MM.1S (cell line): ENCODE results near the gene PCCA.

Experiments
- DNase-seq: peaks from one replicate; pipeline ENCODE4 v3.0.0-alpha.2; 2015
- H2AFZ ChIP-seq: fragments of 300-600 bp; sonication (generic); 2 replicates; pipeline ENCODE4 v1.6.0; 2016; ENCODE audit warnings: antibody characterized with exemption, low read length
- H3F3A ChIP-seq: fragments of 300-600 bp; sonication (generic); 2 replicates; pipeline ENCODE4 v1.6.1; 2016; ENCODE audit warnings: mild to moderate bottlenecking, antibody characterized with exemption, low read length, moderate library complexity, mixed read lengths; ENCODE audit not compliant: insufficient read depth
- H3K27ac ChIP-seq: fragments of 300-600 bp; sonication (generic); 2 replicates; pipeline ENCODE4 v1.5.1; 2016; ENCODE audit warnings: mild to moderate bottlenecking, low read length
- H3K27me3 ChIP-seq: fragments of 300-600 bp; sonication (generic); replicated peaks from 2 replicates; pipeline ENCODE4 v1.6.0; 2016; ENCODE audit warnings: low read length; ENCODE audit not compliant: insufficient read depth
- H3K36me3 ChIP-seq: fragments of 300-600 bp; sonication (generic); replicated peaks from 2 replicates; pipeline ENCODE4 v1.6.1; 2016; ENCODE audit warnings: mild to moderate bottlenecking, low read length, mixed read lengths; ENCODE audit not compliant: insufficient read depth
- H3K4me1 ChIP-seq: fragments of 300-600 bp; sonication (generic); 2 replicates; pipeline ENCODE4 v1.6.1; 2016; ENCODE audit warnings: low read length, mixed read lengths
- H3K4me2 ChIP-seq: fragments of 300-600 bp; sonication (generic); 2 replicates; pipeline ENCODE4 v1.6.0; 2016; ENCODE audit warnings: low read depth, low read length
- H3K4me3 ChIP-seq: fragments of 300-600 bp; sonication (generic); 2 replicates; pipeline ENCODE4 v1.5.1; 2016; ENCODE audit warnings: low read length, mixed read lengths
- H3K79me2 ChIP-seq: fragments of 300-600 bp; sonication (generic); 2 replicates; pipeline ENCODE4 v1.6.1; 2016; ENCODE audit warnings: mixed run types, low read length, mixed read lengths
- H3K9ac ChIP-seq: fragments of 300-600 bp; sonication (generic); 2 replicates; pipeline ENCODE4 v1.6.1; 2016; ENCODE audit warnings: low read length, mixed read lengths
- H3K9me2 ChIP-seq: fragments of 300-600 bp; sonication (generic); replicated peaks from 2 replicates; pipeline ENCODE4 v1.6.1; 2016; ENCODE audit warnings: mild to moderate bottlenecking, low read length, mixed read lengths; ENCODE audit not compliant: insufficient read depth
- H3K9me3 ChIP-seq: fragments of 300-600 bp; sonication (generic); replicated peaks from 2 replicates; pipeline ENCODE4 v1.6.1; 2016; ENCODE audit warnings: mild to moderate bottlenecking, low read length, mixed read lengths; ENCODE audit not compliant: insufficient read depth
- H4K20me1 ChIP-seq: fragments of 300-600 bp; sonication (generic); 2 replicates; pipeline ENCODE4 v1.6.1; 2016; ENCODE audit warnings: mild to moderate bottlenecking, low read length, moderate library complexity, mixed read lengths; ENCODE audit not compliant: insufficient read depth
- CTCF ChIP-seq: fragments of 300-600 bp; sonication (generic); IDR thresholded peaks from 2 replicates; pipeline ENCODE4 v1.5.1; 2016; ENCODE audit warnings: antibody characterized with exemption, low read length, mixed read lengths
- EZH2 ChIP-seq: fragments of 300-600 bp; sonication (generic); optimal IDR thresholded peaks from 2 replicates; pipeline ENCODE3; 2017; ENCODE audit warnings: low read depth, mild to moderate bottlenecking, antibody characterized with exemption, low read length, mixed read lengths
- EZH2phosphoT487 ChIP-seq: fragments of 300-600 bp; sonication (generic); IDR thresholded peaks from 2 replicates; pipeline ENCODE4 v1.6.1; 2018; ENCODE audit warnings: antibody characterized with exemption, low read length

PCCA gene

GRCh38 chr13:100356889-100357288 is 268.0 kb downstream of the PCCA start:
- no peaks in the 10 kb centered on the region for H3K9me3 ChIP-seq
- TF ChIP-seq EZH2 = no peak
- no peak for TF ChIP-seq EZH2phosphoT487
- no peak for TF ChIP-seq CTCF
- no peak for DNase-seq
- no peaks in the 10 kb centered on the region for H3K4me1 ChIP-seq
- H3K9me2 ChIP-seq = no peaks in the 10 kb centered on the region
- H3K9ac ChIP-seq = no peak overlapping the region
- no peak overlapping the region for H3K27ac ChIP-seq
- no peak overlapping the region for H2AFZ ChIP-seq
- no peaks in the 10 kb centered on the region for H3F3A ChIP-seq
- no peak overlapping the region for H3K4me2 ChIP-seq
- no peaks in the 10 kb centered on the region for H3K36me3 ChIP-seq
- H3K4me3 ChIP-seq = no peak overlapping the region
- no peaks in the 10 kb centered on the region for H3K79me2 ChIP-seq
- no peaks in the 10 kb centered on the region for H4K20me1 ChIP-seq
- H3K27me3 ChIP-seq = no peaks in the 10 kb centered on the region

GRCh38 chr13:100357764-100358163 is 268.9 kb downstream of the PCCA start:
- Histone ChIP-seq H2AFZ (no peak overlapping the region), H4K20me1 (no peaks in the 10 kb centered on the region)

GRCh38 chr13:100361504-100361903 is 272.6 kb downstream of the PCCA start:
- H4K20me1 ChIP-seq = no peaks in the 10 kb centered on the region

More at GRCh38 chr13:100357764-100358163, 268.9 kb downstream of the PCCA start:
- Histone ChIP-seq H3K4me2 (no peak overlapping the region), H3K4me3 (no peak overlapping the region), H3K27me3 (no peaks in the 10 kb centered on the region), H3K4me1 (no peaks in the 10 kb centered on the region), H3K9me2 (no peaks in the 10 kb centered on the region), H3K36me3 (no peaks in the 10 kb centered on the region), H3K9ac (no peak overlapping the region), H3K27ac (no peak overlapping the region), H3K9me3 (no peaks in the 10 kb centered on the region), H3K79me2 (no peaks in the 10 kb centered on the region), H3F3A (no peaks in the 10 kb centered on the region)
- TF ChIP-seq CTCF = no peak
- no peak for TF ChIP-seq EZH2phosphoT487
- no peak for TF ChIP-seq EZH2
- DNase-seq = no peak

More at GRCh38 chr13:100361504-100361903, 272.6 kb downstream of the PCCA start:
- H3K4me3 ChIP-seq = no peak overlapping the region
- H3K9me2 ChIP-seq = no peaks in the 10 kb centered on the region
- H3K27ac ChIP-seq = no peak overlapping the region
- H3F3A ChIP-seq = no peaks in the 10 kb centered on the region
- no peak overlapping the region for H2AFZ ChIP-seq
- H3K79me2 ChIP-seq = no peaks in the 10 kb centered on the region
- H3K4me1 ChIP-seq = no peaks in the 10 kb centered on the region
- no peaks in the 10 kb centered on the region for H3K9me3 ChIP-seq
- no peak for DNase-seq
- no peaks in the 10 kb centered on the region for H3K27me3 ChIP-seq
- no peak overlapping the region for H3K4me2 ChIP-seq
- H3K36me3 ChIP-seq = no peaks in the 10 kb centered on the region
- H3K9ac ChIP-seq = no peak overlapping the region
- TF ChIP-seq CTCF (no peak), EZH2 (no peak), EZH2phosphoT487 (no peak)
